Heart left ventricle (tissue), 16 donors: ENCODE results near the gene SFXN2. TPM values are rescaled to one million over a fixed set of nuclear protein-coding genes. Genes with fewer than 3 reads are reported as not detected.

Source experiments
- ATAC-seq, 4 donors: fragments of 200-7000 bp; cut with Tn5 transposase; one replicate each; pipeline ENCODE4 v1.9.1; 2020 to 2022; ENCODE audit warnings: moderate library complexity in 4 of 4, mild to moderate bottlenecking in 3 of 4, moderate number of reproducible peaks in 1 of 4
- DNase-seq, 5 donors: peaks; one replicate each; pipeline ENCODE4 v3.0.0-alpha.2; 2020
- H3K27ac ChIP-seq, 12 donors: fragments of 200-600 bp; sonication (generic) in 4 of 12; one replicate each; pipeline versions ENCODE4 v1.5.0 to v1.8.0; 2016 to 2022; ENCODE audit warnings: mild to moderate bottlenecking in 2 of 12
- H3K27me3 ChIP-seq, 9 donors: fragments of 200-600 bp; sonication (generic) in 2 of 9; one replicate each; pipeline versions ENCODE4 v1.5.1 to v1.8.0; 2016 to 2022; ENCODE audit warnings: mild to moderate bottlenecking in 3 of 9
- H3K36me3 ChIP-seq, 9 donors: fragments of 200-600 bp; sonication (generic) in 2 of 9; one replicate each; pipeline versions ENCODE4 v1.5.0 to v1.8.0; 2018 to 2022; ENCODE audit warnings: mild to moderate bottlenecking in 2 of 9
- H3K4me1 ChIP-seq, 12 donors: fragments of 200-600 bp; sonication (generic) in 4 of 12; one replicate each; pipeline versions ENCODE4 v1.5.0 to v1.8.0; 2016 to 2022; ENCODE audit warnings: mild to moderate bottlenecking in 3 of 12
- H3K4me3 ChIP-seq, 12 donors: fragments of 200-600 bp; sonication (generic) in 4 of 12; one replicate each; pipeline versions ENCODE4 v1.5.0 to v1.8.0; 2017 to 2022; ENCODE audit warnings: mild to moderate bottlenecking in 9 of 12, moderate library complexity in 4 of 12
- H3K9me3 ChIP-seq, 12 donors: fragments of 200-600 bp; sonication (generic) in 4 of 12; one replicate each; pipeline versions ENCODE4 v1.5.0 to v1.8.0; 2016 to 2022; ENCODE audit warnings: mild to moderate bottlenecking in 1 of 12
- POLR2A ChIP-seq, 2 donors: fragments of 450-650 bp; IDR thresholded peaks; one replicate each; pipeline ENCODE4 v1.6.1; 2017; ENCODE audit warnings: antibody characterized with exemption in 2 of 2, mild to moderate bottlenecking in 2 of 2, moderate library complexity in 2 of 2
- WGBS, 4 donors: extraction: QIAGEN DNeasy Blood & Tissue Kit in 2 of 4; methylation state at CpG; one replicate each; pipeline versions ENCODE4 v1.1.5 to v1.1.7; 2013 to 2018; 5-methylcytosine and 5-hydroxymethylcytosine counted together
- intact Hi-C, 10 donors: fragments of 100-400 bp; cut with DNase I; formaldehyde crosslinking; loops; one replicate each; pipeline versions ENCODE4 v1.11.1 to v1.14.2; 2022
- polyA plus RNA-seq, 2 donors: library from polyadenylated mRNA; stranded (reverse); fragments of 200-250 nt; gene quantifications; one replicate each; pipeline ENCODE4 v1.2.3, GENCODE V29; 2013
- total RNA-seq, 9 donors: library from RNA; depleted of rRNA in 2 of 9; stranded (reverse); fragments of >200 nt in 2 of 9; fragmentation: NEBNext Ultra II Directional in 3 of 9; extraction: Animal tissue kit (Norgen Biotek cat#: 25700) in 3 of 9; gene quantifications; one replicate each; pipeline versions ENCODE4 v1.1.0 to v1.2.4, GENCODE V29; 2016 to 2023
- TF ChIP-seq, protein P1 (sequence below), 12 donors: fragments of 200-600 bp; sonication (generic) in 4 of 12; IDR thresholded peaks; one replicate each; pipeline versions ENCODE4 v1.5.0 to v1.8.0; 2018 to 2022; ENCODE audit warnings: antibody characterized with exemption in 12 of 12, mild to moderate bottlenecking in 5 of 12
- donor health status: ischemic (EF 13 %, LVEDD 7.1; RV severe dilation, severe dysfunction).
- donor health status: healthy with polysubstance abuse.
- donor health status: DM: no; HTN: yes; CAD: no.
- donor health status: DM: no; HTN: no; CAD: no.
- donor health status: ischemic (EF 25% LVEDD 6.9; RV normal size, moderate dysfunction).
- donor health status: ischemic (EF 25% LVEDD 5.7; RV mildly dilated, moderate dysfunction).
- donor health status: healthy.
- donor health status: DM: yes; HTN: yes; CAD: no.
- donor health status: ischemic (EF 35%, LVEDD 5.7; RV mildly dilated, moderate dysfunction).
- donor health status: nonischemic (EF 11% LVEDD 7.7; RV severe dilation, severe dysfunction).
- donor health status: DM: yes; HTN: yes; CAD: no.
- donor health status: PGD.
- donor health status: ischemic (EF 29% LVEDD 5.4; RV normal size, mild dysfunction).
- donor health status: nonischemic (EF 23%, LVEDD 6.1; RV moderate dilation, normal function).

Gene SFXN2
- total and polyA plus RNA-seq, 11 donors, result 0.50 to 7.2 (median 2.4) TPM

DNA sequence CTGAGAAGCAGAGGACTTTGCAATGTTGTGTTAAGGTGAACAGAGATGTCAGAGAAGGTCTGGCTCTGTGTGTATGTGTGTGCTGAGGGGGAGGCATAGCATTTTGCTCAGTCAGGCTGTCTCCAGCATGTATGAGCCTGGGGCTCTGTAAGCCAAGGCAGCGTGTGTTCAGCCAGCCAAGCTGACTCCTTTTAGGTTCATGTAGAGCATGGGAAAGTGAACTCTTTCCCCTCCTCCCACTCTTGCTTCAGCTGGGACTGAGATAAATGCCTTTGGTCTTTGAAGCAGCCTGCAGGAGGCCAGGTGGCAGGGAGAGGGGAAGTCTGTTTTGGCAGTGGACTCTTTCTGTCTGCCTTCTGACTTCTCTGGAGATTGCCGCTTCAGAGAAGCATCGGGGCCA, 3.8 kb downstream of the SFXN2 start:
- no peaks in the 10 kb centered on the region for H3K9me3 ChIP-seq
- TF ChIP-seq, protein P1, sequence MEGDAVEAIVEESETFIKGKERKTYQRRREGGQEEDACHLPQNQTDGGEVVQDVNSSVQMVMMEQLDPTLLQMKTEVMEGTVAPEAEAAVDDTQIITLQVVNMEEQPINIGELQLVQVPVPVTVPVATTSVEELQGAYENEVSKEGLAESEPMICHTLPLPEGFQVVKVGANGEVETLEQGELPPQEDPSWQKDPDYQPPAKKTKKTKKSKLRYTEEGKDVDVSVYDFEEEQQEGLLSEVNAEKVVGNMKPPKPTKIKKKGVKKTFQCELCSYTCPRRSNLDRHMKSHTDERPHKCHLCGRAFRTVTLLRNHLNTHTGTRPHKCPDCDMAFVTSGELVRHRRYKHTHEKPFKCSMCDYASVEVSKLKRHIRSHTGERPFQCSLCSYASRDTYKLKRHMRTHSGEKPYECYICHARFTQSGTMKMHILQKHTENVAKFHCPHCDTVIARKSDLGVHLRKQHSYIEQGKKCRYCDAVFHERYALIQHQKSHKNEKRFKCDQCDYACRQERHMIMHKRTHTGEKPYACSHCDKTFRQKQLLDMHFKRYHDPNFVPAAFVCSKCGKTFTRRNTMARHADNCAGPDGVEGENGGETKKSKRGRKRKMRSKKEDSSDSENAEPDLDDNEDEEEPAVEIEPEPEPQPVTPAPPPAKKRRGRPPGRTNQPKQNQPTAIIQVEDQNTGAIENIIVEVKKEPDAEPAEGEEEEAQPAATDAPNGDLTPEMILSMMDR (IDR thresholded peaks at IDR 0.05), result no peak
- TF ChIP-seq POLR2A (IDR thresholded peaks at IDR 0.05), result no peak
- peaks cover 0 to 37% (median 16%) of the 10 kb centered on the region in 12 donors for H3K4me1 ChIP-seq
- peak in 2 of 4 donors; percentile 3 for ATAC-seq
- no peaks in the 10 kb centered on the region for H3K36me3 ChIP-seq
- 20 to 36% (median 31%) methylated on average over 3 of the region's 3 CpGs for WGBS, 4 donors
- peak in 4 of 5 donors; percentile 46 to 61 (median 56) for DNase-seq
- peak overlapping the region in 11 of 12 donors; percentile 19 to 81 (median 52) for H3K27ac ChIP-seq
- H3K4me3 ChIP-seq, result no peak overlapping the region
- no peaks in the 10 kb centered on the region for H3K27me3 ChIP-seq
- intact Hi-C loops, result loop anchor here in 4 of 10 donors (2.0 to 10.0 kb wide), 4 partner anchors 71 to 617 kb away; partner anchors contain the start of gene TRIM8 (in 1 of the 4)

DNA sequence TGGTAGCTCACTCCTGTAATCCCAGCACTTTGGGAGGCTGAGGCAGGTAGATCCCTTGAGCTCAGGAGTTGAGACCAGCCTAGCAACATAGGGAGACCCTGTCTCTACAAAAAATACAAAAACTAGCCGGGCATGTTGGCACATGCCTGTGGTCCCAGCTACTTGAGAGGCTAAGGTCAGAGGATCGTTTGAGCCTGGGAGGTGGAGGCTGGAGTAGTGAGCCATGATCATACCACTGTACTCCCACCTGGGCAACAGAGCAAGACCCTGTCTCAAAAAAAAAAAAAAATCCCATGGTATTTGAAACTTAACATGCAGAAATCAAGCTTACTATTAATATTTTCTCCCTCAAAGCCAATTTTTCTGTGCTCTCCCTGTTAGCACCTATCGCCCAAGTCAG, 5.9 kb downstream of the SFXN2 start:
- ATAC-seq (no peak), DNase-seq (no peak)
- Histone ChIP-seq H3K4me1 (peaks cover 0 to 25% (median 8%) of the 10 kb centered on the region in 12 donors), H3K27ac (no peak overlapping the region), H3K27me3 (no peaks in the 10 kb centered on the region), H3K4me3 (no peak overlapping the region), H3K9me3 (peaks cover 0 to 2% (median 0%) of the 10 kb centered on the region in 12 donors), H3K36me3 (no peaks in the 10 kb centered on the region)
- TF ChIP-seq, protein P1 (IDR thresholded peaks at IDR 0.05), result no peak
- no peak for TF ChIP-seq POLR2A (IDR thresholded peaks at IDR 0.05)
- WGBS, 4 donors, result 84 to 97% (median 96%) methylated on average over 3 of the region's 3 CpGs
- intact Hi-C loops, result loop anchor here in 4 of 10 donors (10.0 kb wide), 2 partner anchors 344 to 524 kb away; partner anchors contain the start of gene RPEL1 (in 2 of the 4)

DNA sequence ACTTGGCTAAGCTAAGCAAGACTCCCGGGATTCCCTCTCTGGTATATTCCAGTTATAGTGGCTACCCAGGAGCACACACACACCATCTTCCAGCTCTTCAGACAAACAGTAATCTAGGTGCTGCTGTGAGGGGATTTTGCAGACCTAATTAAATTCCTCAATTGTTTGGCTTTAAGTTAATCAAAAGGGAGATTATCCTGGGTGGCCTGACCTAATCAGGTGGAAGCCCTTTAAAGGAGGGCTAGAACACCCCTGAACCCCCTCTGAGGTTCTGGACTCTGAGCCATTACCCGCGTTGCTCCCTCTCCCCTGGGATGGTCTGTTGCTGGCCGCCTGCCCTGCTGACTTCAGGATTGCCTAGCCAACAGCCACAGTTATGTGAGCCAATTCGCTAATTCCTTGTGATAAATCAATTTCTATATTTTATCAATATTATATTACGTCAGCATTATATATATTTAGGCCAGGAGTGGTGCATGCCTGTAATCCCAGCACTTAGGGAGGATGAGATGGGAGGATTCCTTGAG, 6.4 kb downstream of the SFXN2 start:
- 64 to 69% (median 66%) methylated on average over 6 of the region's 6 CpGs for WGBS, 4 donors
- Histone ChIP-seq H3K27me3 (no peaks in the 10 kb centered on the region), H3K4me3 (no peak overlapping the region), H3K36me3 (no peaks in the 10 kb centered on the region), H3K27ac (no peak overlapping the region), H3K9me3 (peaks cover 0 to 2% (median 0%) of the 10 kb centered on the region in 12 donors), H3K4me1 (peaks cover 0 to 22% (median 7%) of the 10 kb centered on the region in 12 donors)
- DNase-seq, result no peak
- no peak for ATAC-seq
- TF ChIP-seq, protein P1 (IDR thresholded peaks at IDR 0.05), result no peak
- no peak for TF ChIP-seq POLR2A (IDR thresholded peaks at IDR 0.05)
- intact Hi-C loops, result loop anchor here in 4 of 10 donors (10.0 kb wide), 2 partner anchors 344 to 524 kb away; partner anchors contain the start of gene RPEL1 (in 2 of the 4)

DNA sequence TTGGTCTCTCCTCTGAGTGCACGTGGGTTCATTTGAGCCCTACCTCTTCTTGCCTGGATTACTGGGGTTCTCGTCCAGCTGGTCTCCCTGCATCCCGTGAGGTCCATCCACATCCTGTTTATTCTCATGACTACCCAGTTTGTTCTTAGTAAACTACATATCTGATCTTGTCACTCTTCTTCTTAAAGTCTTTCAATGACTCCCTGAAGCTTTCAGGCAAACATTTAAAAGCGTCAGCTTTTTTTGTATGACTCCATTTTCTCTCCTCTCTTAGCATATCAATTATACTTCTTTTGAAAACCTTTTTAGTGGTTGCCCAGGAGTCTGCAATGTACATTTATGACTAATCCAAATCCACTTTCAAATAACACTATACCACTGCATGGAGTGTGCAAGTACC, 7.5 kb downstream of the SFXN2 start:
- no peak for ATAC-seq
- DNase-seq, result no peak
- Histone ChIP-seq H3K4me1 (peaks cover 0 to 22% (median 8%) of the 10 kb centered on the region in 12 donors), H3K4me3 (no peak overlapping the region), H3K27ac (no peak overlapping the region), H3K36me3 (peaks cover 0 to 2% (median 0%) of the 10 kb centered on the region in 9 donors), H3K9me3 (peaks cover 0 to 2% (median 0%) of the 10 kb centered on the region in 12 donors), H3K27me3 (no peaks in the 10 kb centered on the region)
- WGBS, 4 donors, result 75 to 80% (median 79%) methylated on average over 4 of the region's 4 CpGs
- TF ChIP-seq POLR2A (IDR thresholded peaks at IDR 0.05), result no peak
- TF ChIP-seq, protein P1 (IDR thresholded peaks at IDR 0.05), result no peak
- intact Hi-C loops, result loop anchor here in 4 of 10 donors (10.0 kb wide), 2 partner anchors 343 to 523 kb away; partner anchors contain the start of gene RPEL1 (in 2 of the 4)
